Activated naive CD4-positive, alpha-beta T cell treated with anti-CD3 and anti-CD28 coated beads, Interleukin-2, amount 10 ng/mL, durations not matched to agents 7 days and 5 days (primary cell): ENCODE measurements around the gene RIF1.
A peak's percentile ranks its signal among the peaks of the same experiment; 100 is the strongest.

Experiments
- CTCF ChIA-PET: fragments of 350-600 bp; sonication (Branson Sonifier 250); formaldehyde crosslinking; loops from one replicate; lab custom pipeline; 2021; ENCODE audit warnings: antibody characterized with exemption; lab: Charles Lee
- DNase-seq: peaks from one replicate; pipeline ENCODE4 v3.0.0-alpha.2; 2020
- H3K27ac Mint-ChIP-seq: one replicate; pipeline ENCODE4 v1.8.0; 2021; ENCODE audit warnings: mild to moderate bottlenecking, moderate library complexity, mixed read lengths
- H3K27me3 Mint-ChIP-seq: one replicate; pipeline ENCODE4 v1.8.0; 2021; ENCODE audit warnings: mild to moderate bottlenecking, mixed read lengths
- H3K36me3 Mint-ChIP-seq: one replicate; pipeline ENCODE4 v1.8.0; 2021; ENCODE audit warnings: mixed read lengths
- H3K4me1 Mint-ChIP-seq: one replicate; pipeline ENCODE4 v1.8.0; 2021; ENCODE audit warnings: mixed read lengths
- H3K4me3 Mint-ChIP-seq: one replicate; pipeline ENCODE4 v1.8.0; 2021; ENCODE audit warnings: mild to moderate bottlenecking, moderate library complexity, mixed read lengths
- H3K9me3 Mint-ChIP-seq: one replicate; pipeline ENCODE4 v1.8.0; 2021; ENCODE audit warnings: mixed read lengths

Gene RIF1, protein sequence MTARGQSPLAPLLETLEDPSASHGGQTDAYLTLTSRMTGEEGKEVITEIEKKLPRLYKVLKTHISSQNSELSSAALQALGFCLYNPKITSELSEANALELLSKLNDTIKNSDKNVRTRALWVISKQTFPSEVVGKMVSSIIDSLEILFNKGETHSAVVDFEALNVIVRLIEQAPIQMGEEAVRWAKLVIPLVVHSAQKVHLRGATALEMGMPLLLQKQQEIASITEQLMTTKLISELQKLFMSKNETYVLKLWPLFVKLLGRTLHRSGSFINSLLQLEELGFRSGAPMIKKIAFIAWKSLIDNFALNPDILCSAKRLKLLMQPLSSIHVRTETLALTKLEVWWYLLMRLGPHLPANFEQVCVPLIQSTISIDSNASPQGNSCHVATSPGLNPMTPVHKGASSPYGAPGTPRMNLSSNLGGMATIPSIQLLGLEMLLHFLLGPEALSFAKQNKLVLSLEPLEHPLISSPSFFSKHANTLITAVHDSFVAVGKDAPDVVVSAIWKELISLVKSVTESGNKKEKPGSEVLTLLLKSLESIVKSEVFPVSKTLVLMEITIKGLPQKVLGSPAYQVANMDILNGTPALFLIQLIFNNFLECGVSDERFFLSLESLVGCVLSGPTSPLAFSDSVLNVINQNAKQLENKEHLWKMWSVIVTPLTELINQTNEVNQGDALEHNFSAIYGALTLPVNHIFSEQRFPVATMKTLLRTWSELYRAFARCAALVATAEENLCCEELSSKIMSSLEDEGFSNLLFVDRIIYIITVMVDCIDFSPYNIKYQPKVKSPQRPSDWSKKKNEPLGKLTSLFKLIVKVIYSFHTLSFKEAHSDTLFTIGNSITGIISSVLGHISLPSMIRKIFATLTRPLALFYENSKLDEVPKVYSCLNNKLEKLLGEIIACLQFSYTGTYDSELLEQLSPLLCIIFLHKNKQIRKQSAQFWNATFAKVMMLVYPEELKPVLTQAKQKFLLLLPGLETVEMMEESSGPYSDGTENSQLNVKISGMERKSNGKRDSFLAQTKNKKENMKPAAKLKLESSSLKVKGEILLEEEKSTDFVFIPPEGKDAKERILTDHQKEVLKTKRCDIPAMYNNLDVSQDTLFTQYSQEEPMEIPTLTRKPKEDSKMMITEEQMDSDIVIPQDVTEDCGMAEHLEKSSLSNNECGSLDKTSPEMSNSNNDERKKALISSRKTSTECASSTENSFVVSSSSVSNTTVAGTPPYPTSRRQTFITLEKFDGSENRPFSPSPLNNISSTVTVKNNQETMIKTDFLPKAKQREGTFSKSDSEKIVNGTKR (N-terminal part only)

DNA sequence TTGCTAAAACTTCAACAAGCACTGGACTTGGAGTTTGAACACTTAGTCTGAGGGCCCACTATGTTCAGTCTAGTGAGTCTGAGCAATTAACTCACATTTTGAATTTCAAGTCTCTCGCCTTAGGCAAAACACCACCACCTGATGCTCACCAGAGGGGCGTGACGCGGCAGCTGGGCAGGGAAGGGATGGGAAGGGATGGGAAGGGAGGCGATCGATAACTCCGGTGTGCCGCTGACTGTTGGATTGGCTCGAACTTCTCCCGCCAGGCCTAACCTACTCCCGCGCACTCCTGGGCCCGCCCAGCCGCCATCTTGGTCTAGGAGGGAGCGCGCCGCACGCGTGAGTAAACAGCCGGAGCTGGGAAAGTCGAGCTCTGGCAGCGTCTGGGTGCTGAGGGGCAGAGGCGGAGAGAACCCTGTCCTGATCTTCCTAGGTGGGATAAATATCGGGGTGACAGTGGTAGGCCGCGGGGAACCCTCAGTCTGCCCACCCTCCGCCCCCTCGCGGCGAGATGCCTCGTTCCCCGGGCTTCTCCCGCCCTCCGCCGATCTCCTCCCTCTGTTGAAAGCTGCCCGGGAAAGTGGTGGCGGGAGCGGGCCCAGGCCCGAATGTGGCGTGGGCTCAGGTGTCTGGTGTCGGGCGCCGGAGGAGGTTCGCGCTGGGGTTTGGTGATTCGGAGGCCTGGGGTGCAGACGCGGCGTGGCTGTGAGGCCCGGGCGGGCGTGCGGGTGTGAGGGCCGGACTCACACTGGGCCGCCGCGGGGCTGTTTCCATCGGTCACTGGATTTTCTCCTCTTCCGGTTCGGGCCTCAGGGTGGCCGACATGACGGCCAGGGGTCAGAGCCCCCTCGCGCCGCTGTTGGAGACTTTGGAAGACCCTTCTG, at the start of gene RIF1:
Gene RIF1, plus strand, starts transcription at position 302 of the 884 bp plus-strand sequence. Its CDS starts 522 bp downstream, at position 824.
- Mint-ChIP-seq H3K9me3 (peaks cover 3% of the 10 kb centered on the region), H3K36me3 (peaks cover 24% of the 10 kb centered on the region), H3K4me1 (peaks cover 32% of the 10 kb centered on the region), H3K27ac (peak within 1 kb of the TSS; percentile 87), H3K27me3 (peaks cover 9% of the 10 kb centered on the region), H3K4me3 (peak within 1 kb of the TSS; percentile 92)
- DNase-seq = peak; percentile 82
- CTCF ChIA-PET = interaction anchor here (1.0 to 1.4 kb wide), 2 partner anchors 13 to 121 kb away, joined by 3 to 7 read pairs; partner anchors contain the start of gene NMI

DNA sequence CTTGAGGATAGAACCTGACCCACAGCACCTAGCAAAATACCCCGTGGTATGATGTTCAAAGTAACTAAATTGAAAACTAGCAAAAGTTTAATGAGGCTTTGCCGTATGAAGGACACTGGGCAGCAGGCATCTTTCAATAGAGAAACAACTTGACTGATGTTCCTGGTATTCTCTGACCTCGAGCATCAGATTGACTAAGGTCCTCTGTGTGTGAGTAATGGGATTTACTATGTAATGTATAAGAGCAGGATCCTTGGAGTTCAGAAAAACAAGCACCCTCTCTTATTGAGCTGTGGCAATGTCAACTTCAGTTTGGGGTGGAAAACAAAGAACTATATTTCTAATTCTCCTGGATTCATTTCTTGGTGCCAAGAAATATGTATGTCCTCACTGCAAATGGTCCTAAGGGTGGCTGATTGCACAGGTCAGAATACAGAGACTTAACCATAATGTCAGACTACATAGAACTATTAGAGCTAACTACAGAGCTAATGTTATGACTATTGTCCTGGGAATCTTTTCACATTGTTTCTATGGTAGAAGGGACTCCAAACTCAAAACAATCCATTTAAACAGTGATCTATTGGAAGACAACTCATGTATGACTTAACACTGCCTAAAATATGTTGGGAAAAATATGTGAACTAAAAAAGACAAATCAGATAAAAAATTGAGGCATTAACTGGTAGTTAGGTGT, 47.9 kb upstream of the RIF1 start:
- H3K4me1 Mint-ChIP-seq = no peaks in the 10 kb centered on the region
- DNase-seq = no peak
- CTCF ChIA-PET = no interaction called here
- H3K36me3 Mint-ChIP-seq = no peaks in the 10 kb centered on the region
- H3K9me3 Mint-ChIP-seq = no peaks in the 10 kb centered on the region
- peaks cover 9% of the 10 kb centered on the region for H3K27me3 Mint-ChIP-seq
- no peak overlapping the region for H3K4me3 Mint-ChIP-seq
- no peak overlapping the region for H3K27ac Mint-ChIP-seq

DNA sequence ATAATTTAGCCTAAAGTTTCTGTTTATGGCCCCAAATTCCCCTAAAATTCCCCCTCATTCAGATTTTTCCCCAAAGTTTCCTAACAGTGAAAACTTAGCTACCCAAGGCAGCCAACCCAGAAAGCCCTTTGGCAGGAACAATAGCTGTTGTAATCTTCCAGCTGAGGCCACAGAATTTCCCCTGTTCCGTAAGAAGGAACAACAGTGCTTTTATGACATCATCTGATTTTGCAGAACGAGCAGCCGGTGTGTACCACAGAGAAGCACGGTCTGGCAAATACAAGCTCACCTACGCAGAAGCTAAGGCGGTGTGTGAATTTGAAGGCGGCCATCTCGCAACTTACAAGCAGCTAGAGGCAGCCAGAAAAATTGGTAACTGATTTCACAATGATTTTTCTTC, 46.0 kb upstream of the RIF1 start:
- CTCF ChIA-PET = no interaction called here
- H3K27me3 Mint-ChIP-seq = peaks cover 9% of the 10 kb centered on the region

DNA sequence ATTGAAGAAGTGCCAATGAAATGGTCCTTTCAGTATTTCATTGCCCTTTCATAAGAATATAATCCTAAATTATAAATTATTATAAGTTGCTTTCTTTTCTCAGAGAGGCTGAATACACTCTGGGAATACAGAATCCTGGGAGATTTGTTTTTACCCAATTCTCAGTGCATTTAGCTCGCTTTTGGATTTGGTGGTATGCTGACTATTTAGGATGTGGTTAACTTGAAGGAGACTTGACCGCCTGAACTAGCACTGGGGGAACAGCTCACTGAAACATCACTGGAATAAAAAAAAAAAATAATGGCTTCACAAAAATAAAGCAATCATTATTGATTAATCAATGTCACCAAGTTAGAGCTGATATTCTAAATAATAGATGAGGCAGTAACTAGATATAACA, 42.1 kb upstream of the RIF1 start:
- H3K4me3 Mint-ChIP-seq = no peak overlapping the region
- H3K36me3 Mint-ChIP-seq = no peaks in the 10 kb centered on the region
- no peaks in the 10 kb centered on the region for H3K4me1 Mint-ChIP-seq
- H3K9me3 Mint-ChIP-seq = no peaks in the 10 kb centered on the region
- CTCF ChIA-PET = no interaction called here
- peaks cover 5% of the 10 kb centered on the region for H3K27me3 Mint-ChIP-seq
- no peak overlapping the region for H3K27ac Mint-ChIP-seq
- DNase-seq = no peak

More for the DNA sequence above, 46.0 kb upstream of the RIF1 start:
- Mint-ChIP-seq H3K27ac (no peak overlapping the region), H3K4me1 (no peaks in the 10 kb centered on the region), H3K36me3 (no peaks in the 10 kb centered on the region), H3K4me3 (no peak overlapping the region), H3K9me3 (no peaks in the 10 kb centered on the region)
- DNase-seq = no peak

DNA sequence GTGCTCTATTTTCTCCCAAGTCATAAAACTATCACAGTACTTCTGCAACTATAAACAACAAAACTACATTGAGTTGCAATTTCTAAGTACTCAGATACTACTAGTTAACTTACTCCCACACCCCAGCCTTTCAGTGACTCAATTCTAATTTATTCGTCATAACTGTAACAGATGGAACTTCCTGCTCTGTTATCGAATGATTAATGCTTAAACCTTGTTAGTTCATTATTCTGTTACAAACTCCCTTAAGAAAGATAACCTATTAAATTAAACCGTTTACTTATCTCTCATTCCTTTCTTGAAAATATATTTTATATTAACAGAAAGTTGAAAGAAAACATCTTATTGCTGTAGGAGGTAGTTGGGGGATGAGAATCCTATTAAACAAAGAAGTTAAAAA, 35.3 kb upstream of the RIF1 start:
- Mint-ChIP-seq H3K4me3 (no peak overlapping the region), H3K27ac (no peak overlapping the region), H3K27me3 (no peaks in the 10 kb centered on the region), H3K9me3 (no peaks in the 10 kb centered on the region), H3K4me1 (peaks cover 6% of the 10 kb centered on the region), H3K36me3 (no peaks in the 10 kb centered on the region)
- CTCF ChIA-PET = no interaction called here
- DNase-seq = no peak

DNA sequence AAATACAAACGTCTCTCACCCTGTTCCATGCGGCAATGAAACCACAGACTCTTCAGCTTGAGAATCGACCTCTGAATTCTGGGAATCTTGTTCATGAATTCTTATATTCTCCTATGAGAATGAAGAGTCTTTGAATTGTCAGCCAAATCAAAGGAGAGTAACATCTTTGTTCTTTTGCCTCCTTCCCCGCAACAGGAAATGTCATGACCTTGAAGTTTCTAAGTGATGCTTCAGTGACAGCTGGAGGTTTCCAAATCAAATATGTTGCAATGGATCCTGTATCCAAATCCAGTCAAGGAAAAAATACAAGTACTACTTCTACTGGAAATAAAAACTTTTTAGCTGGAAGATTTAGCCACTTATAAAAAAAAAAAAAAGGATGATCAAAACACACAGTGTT, 30.5 kb upstream of the RIF1 start:
- no peak for DNase-seq
- Mint-ChIP-seq H3K36me3 (no peaks in the 10 kb centered on the region), H3K4me1 (peaks cover 6% of the 10 kb centered on the region), H3K9me3 (no peaks in the 10 kb centered on the region), H3K4me3 (no peak overlapping the region), H3K27me3 (peaks cover 3% of the 10 kb centered on the region), H3K27ac (no peak overlapping the region)
- CTCF ChIA-PET = no interaction called here

DNA sequence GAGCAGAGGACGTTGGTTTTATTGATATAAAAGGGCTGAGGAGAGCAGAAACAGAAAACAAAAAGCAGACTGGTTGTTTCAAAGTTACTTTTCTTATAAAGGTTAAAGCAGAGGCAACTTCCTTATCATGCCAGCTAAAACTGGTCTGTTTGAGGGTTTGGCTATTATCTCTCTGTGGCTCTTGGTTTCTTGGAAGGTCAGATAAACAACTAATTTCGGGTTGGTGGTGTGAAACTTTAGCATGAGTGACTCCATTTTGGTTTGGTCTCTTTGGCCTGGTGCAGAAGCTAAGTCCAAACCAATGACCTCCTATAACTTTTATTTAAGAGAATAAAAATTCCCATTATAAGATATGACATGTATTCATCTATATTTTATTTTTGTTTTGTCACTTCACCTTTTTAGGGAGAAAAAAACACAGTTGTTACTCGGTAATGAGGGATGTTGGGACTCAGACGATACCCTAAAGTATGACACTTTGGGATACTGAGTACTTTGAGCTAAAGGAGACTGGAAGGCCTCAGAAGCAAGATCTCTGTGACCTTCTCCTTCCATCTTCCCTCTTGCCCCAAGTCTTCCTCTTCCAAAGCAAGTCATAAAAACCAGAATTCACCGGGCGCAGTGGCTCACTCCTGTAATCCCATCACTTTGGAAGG, 29.0 kb upstream of the RIF1 start:
- no peak overlapping the region for H3K4me3 Mint-ChIP-seq
- peaks cover 9% of the 10 kb centered on the region for H3K27me3 Mint-ChIP-seq
- no peak for DNase-seq
- H3K27ac Mint-ChIP-seq = no peak overlapping the region
- CTCF ChIA-PET = no interaction called here
- H3K36me3 Mint-ChIP-seq = no peaks in the 10 kb centered on the region
- H3K4me1 Mint-ChIP-seq = peaks cover 6% of the 10 kb centered on the region
- no peaks in the 10 kb centered on the region for H3K9me3 Mint-ChIP-seq

DNA sequence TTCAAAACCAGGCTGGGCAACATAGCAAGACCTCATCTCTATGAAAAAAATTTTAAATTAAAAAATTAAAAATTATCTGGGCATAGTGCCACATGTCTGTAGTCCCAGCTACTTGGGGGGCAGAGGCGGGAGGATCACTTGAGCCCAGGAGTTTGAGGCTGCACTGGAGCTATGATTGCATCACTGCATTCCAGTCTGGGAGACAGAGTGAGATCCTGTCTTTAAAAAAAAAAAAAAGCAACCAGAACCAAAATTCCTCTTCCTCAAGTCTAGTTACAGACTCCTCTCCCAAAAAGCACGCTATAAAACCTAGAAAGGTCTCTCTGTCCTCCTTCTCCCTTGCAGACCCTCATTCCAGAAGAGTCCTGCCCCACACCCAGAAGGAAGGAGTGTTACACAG, 28.4 kb upstream of the RIF1 start:
- CTCF ChIA-PET = no interaction called here
- no peak for DNase-seq
- no peak overlapping the region for H3K4me3 Mint-ChIP-seq

DNA sequence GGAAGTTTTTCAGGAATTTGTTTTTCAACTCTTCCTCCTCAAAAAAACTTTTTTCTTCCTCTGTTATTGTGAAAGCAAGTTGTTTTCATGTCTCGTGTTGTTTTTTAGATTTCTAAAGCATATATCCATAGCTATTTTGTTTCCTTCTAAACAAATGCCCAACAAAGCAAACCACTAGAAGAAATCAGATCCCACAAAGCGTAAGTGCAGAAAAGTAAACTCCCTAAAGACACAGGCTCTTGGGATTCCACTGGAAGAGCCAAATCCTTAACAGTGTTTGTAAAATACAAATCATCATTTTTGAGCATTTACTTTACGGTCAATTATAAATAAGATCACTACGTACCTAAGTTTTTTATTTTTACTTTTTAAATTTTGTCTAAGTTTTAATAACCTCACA, 21.7 kb upstream of the RIF1 start:
- Mint-ChIP-seq H3K9me3 (peaks cover 2% of the 10 kb centered on the region), H3K27ac (no peak overlapping the region), H3K4me1 (no peaks in the 10 kb centered on the region), H3K36me3 (no peaks in the 10 kb centered on the region), H3K27me3 (peaks cover 9% of the 10 kb centered on the region), H3K4me3 (no peak overlapping the region)
- DNase-seq = no peak
- CTCF ChIA-PET = no interaction called here

More for the DNA sequence above, 28.4 kb upstream of the RIF1 start:
- Mint-ChIP-seq H3K4me1 (peaks cover 6% of the 10 kb centered on the region), H3K36me3 (no peaks in the 10 kb centered on the region), H3K27me3 (peaks cover 9% of the 10 kb centered on the region), H3K27ac (no peak overlapping the region), H3K9me3 (no peaks in the 10 kb centered on the region)

DNA sequence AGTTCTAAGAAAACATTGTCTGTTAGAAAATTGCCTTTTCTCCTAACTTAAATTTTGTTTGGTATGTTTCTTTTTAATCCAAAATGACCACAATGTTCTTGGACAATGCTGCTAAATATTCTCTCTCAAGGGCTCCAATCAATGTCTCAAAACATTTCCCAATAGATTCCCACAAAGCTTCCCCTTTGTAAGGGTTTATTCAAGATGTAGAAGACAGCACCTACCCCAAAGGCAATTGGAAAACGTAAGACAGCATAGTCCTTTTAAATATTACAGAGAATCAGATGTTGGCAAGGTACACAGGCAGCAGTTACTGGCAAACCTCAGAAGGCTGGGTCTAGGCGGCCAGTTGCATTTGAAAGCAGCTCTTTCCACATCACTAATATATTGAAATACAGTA, 18.3 kb upstream of the RIF1 start:
- Mint-ChIP-seq H3K4me3 (no peak overlapping the region), H3K36me3 (no peaks in the 10 kb centered on the region), H3K9me3 (peaks cover 2% of the 10 kb centered on the region), H3K4me1 (no peaks in the 10 kb centered on the region), H3K27ac (no peak overlapping the region), H3K27me3 (peaks cover 8% of the 10 kb centered on the region)
- CTCF ChIA-PET = no interaction called here
- DNase-seq = no peak

DNA sequence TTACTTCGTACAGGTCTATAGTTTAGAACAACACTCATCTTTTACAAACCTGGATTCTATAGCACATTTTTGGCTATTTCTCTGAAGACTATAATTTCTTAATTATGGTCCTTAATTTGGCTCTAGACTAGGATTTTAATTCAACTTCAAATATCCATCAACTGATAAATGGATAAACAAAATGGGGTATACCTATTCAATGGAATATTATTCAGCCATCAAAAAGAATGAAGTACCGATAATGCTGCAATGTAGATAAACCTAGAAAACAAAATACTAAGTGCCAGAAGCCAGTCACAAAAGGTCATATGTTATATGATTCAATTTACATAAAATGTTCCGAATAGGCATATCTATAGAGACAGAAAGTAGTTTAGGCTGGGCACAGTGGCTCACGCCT, 15.2 kb upstream of the RIF1 start:
- Mint-ChIP-seq H3K36me3 (no peaks in the 10 kb centered on the region), H3K27me3 (peaks cover 8% of the 10 kb centered on the region), H3K4me1 (no peaks in the 10 kb centered on the region), H3K4me3 (no peak overlapping the region), H3K9me3 (peaks cover 2% of the 10 kb centered on the region), H3K27ac (no peak overlapping the region)
- CTCF ChIA-PET = no interaction called here
- no peak for DNase-seq

DNA sequence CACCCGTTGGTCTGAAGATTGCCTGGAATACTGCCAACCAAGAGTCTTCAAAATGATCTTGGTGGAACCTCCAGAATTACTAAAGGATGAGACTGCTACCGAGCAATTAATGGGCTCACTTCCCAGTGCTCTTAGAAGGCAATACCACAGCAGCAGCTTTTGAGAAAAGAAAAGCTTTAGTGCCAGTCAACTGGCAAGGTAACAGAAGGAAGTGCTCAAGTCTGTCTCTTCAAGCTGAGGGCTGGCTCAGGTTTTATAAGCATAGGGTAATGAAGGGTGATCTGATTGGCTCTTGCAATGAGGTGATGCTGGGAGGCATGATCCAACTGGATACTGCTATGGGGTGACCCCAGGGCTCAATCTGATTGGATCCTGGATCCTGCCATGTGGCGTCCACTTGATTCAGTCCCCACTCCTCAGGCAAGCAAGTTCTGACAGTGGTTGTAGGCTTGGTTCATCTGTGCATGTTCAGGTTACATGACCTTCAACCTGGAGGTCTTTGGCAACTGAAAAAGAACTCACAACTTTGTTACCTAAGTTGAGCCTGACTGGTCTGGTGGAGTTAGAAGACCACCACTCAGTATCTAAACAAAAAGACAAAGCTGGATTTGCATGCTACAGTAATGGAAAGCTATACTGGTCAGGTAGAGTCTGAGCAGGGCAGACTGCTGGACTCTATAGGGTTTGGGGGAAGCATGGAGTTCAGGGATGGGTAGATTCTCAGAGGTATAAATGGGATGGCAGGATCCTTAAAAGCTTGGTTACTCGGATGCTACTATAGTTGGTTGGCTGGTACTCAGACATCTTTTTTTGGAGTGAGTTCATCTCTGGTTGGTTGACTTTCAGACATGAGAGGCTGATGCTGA, 14.0 kb upstream of the RIF1 start:
- Mint-ChIP-seq H3K4me3 (no peak overlapping the region), H3K27me3 (peaks cover 8% of the 10 kb centered on the region), H3K27ac (no peak overlapping the region), H3K4me1 (no peaks in the 10 kb centered on the region), H3K9me3 (peaks cover under 1% of the 10 kb centered on the region), H3K36me3 (no peaks in the 10 kb centered on the region)
- DNase-seq = no peak
- CTCF ChIA-PET = no interaction called here
